Endothelial cell of umbilical vein (primary cell): Measurements from ENCODE around the gene TMCO6. TPM values are rescaled to one million over a fixed set of nuclear protein-coding genes. Genes with fewer than 3 reads are reported as not detected.

Experiments used
- BruUV-seq: library from RNA; stranded (reverse); fragments of 400-500 nt; replicated peaks from 2 replicates; lab custom pipeline; 2021; lab: Mats Ljungman, UMichigan
- CTCF ChIA-PET: fragments of 300-600, 350-600 bp; sonication (Branson Sonifier 250); formaldehyde crosslinking; loops from one replicate; lab custom pipeline; 2021; ENCODE audit warnings: antibody characterized with exemption, inconsistent platforms; lab: Charles Lee
- POLR2A ChIA-PET: fragments of 300-600, 350-600 bp; sonication (Branson Sonifier 250); formaldehyde crosslinking; loops from one replicate; lab custom pipeline; 2021; ENCODE audit warnings: antibody characterized with exemption, inconsistent platforms; lab: Charles Lee
- DNase-seq: peaks from one replicate; pipeline ENCODE4 v3.0.0-alpha.2; 2011; ENCODE audit warnings: low read depth, low spot score
- FAIRE-seq: peaks from 2 replicates; lab custom pipeline; 2011; peaks lifted over from hg19 to GRCh38; lab: Jason Lieb, UNC
- H2AFZ ChIP-seq: 2 replicates; pipeline ENCODE4 v1.6.0; 2012; ENCODE audit warnings: low read depth, low read length, control low read depth, inconsistent platforms
- H3K27ac ChIP-seq: 2 replicates; pipeline ENCODE4 v1.5.1; 2011; ENCODE audit warnings: low read depth, mild to moderate bottlenecking, control low read depth, low read length, moderate library complexity; ENCODE audit not compliant: insufficient read depth
- H3K27me3 ChIP-seq, 2 experiments: 2 replicates each; pipeline versions ENCODE4 v1.6.0 to v1.6.1; 2011; ENCODE audit warnings: low read length in 2 of 2, mixed read lengths in 1 of 2; ENCODE audit not compliant: control insufficient read depth in 2 of 2, insufficient read depth in 2 of 2
- H3K36me3 ChIP-seq, 2 experiments: 2 replicates in 1 of 2; 3 replicates in 1 of 2; pipeline ENCODE4 v1.5.1; 2011; ENCODE audit warnings: low read length in 2 of 2, mild to moderate bottlenecking in 1 of 2, moderate library complexity in 1 of 2; ENCODE audit not compliant: control insufficient read depth in 2 of 2, insufficient read depth in 2 of 2; ENCODE audit errors: extremely low read depth in 1 of 2
- H3K4me1 ChIP-seq: 3 replicates; pipeline ENCODE4 v1.5.1; 2011; ENCODE audit warnings: mild to moderate bottlenecking, low read length; ENCODE audit not compliant: control insufficient read depth, insufficient read depth; ENCODE audit errors: extremely low read depth
- H3K4me2 ChIP-seq: 2 replicates; pipeline ENCODE4 v1.6.1; 2011; ENCODE audit warnings: low read length, control low read depth, mixed read lengths; ENCODE audit not compliant: insufficient read depth
- H3K4me3 ChIP-seq, 3 experiments: fragments of 200-600 bp in 1 of 3; sonication (generic), shearing (Covaris generic) in 1 of 3; replicated peaks in 1 of 3; 2 replicates each; pipeline ENCODE4 v1.5.1; 2011 to 2016; ENCODE audit warnings: control low read depth in 3 of 3, low read length in 3 of 3, mild to moderate bottlenecking in 2 of 3, inconsistent platforms in 1 of 3, low read depth in 1 of 3, moderate library complexity in 1 of 3; ENCODE audit not compliant: insufficient read depth in 1 of 3
- H3K79me2 ChIP-seq: 2 replicates; pipeline ENCODE4 v1.6.0; 2012; ENCODE audit warnings: low read length, inconsistent platforms; ENCODE audit not compliant: control insufficient read depth, insufficient read depth
- H3K9ac ChIP-seq: replicated peaks from 2 replicates; pipeline ENCODE3; 2011; ENCODE audit warnings: low read length, control low read depth; ENCODE audit not compliant: insufficient read depth; ENCODE audit errors: extremely low read depth
- H3K9me1 ChIP-seq: replicated peaks from 3 replicates; pipeline ENCODE4 v1.6.0; 2011; ENCODE audit warnings: mild to moderate bottlenecking, low read length; ENCODE audit not compliant: control insufficient read depth, insufficient read depth; ENCODE audit errors: extremely low read depth
- H3K9me3 ChIP-seq: replicated peaks from 2 replicates; pipeline ENCODE4 v1.5.1; 2012; ENCODE audit warnings: low read length, inconsistent platforms; ENCODE audit not compliant: control insufficient read depth, insufficient read depth
- H4K20me1 ChIP-seq: replicated peaks from 2 replicates; pipeline ENCODE3; 2011; ENCODE audit warnings: mild to moderate bottlenecking, low read length; ENCODE audit not compliant: control insufficient read depth, insufficient read depth; ENCODE audit errors: extremely low read depth
- CTCF ChIP-seq, 2 donors: IDR thresholded peaks; 1 replicate in 1 of 2; 2 replicates in 1 of 2; pipeline ENCODE4 v1.5.1; 2011; ENCODE audit warnings: low read length in 2 of 2, mild to moderate bottlenecking in 2 of 2, moderate library complexity in 2 of 2, control low read depth in 1 of 2, inconsistent platforms in 1 of 2, low read depth in 1 of 2; ENCODE audit not compliant: insufficient read depth in 1 of 2; ENCODE audit errors: extremely low read depth in 1 of 2
- EZH2 ChIP-seq: IDR thresholded peaks from 2 replicates; pipeline ENCODE4 v1.6.1; 2012; ENCODE audit warnings: borderline replicate concordance, low read depth, mild to moderate bottlenecking, moderate library complexity, low read length, inconsistent platforms; ENCODE audit not compliant: severe bottlenecking
- FOS ChIP-seq: IDR thresholded peaks from 2 replicates; pipeline ENCODE4 v1.6.1; 2011; ENCODE audit warnings: mild to moderate bottlenecking, low read length, moderate library complexity, borderline replicate concordance; ENCODE audit not compliant: insufficient read depth
- GATA2 ChIP-seq: IDR thresholded peaks from 2 replicates; pipeline ENCODE4 v1.7.0; 2011; ENCODE audit warnings: low read depth, mild to moderate bottlenecking, moderate library complexity, mixed read lengths, low read length; ENCODE audit not compliant: insufficient read length, insufficient read depth
- JUN ChIP-seq: IDR thresholded peaks from 2 replicates; pipeline ENCODE4 v1.6.1; 2011; ENCODE audit warnings: borderline replicate concordance, low read depth; ENCODE audit not compliant: insufficient read length, insufficient read depth
- MAX ChIP-seq: IDR thresholded peaks from 2 replicates; pipeline ENCODE4 v1.6.1; 2011; ENCODE audit not compliant: insufficient read depth, insufficient read length
- MYC ChIP-seq: IDR thresholded peaks from one replicate; pipeline ENCODE4 v1.6.1; 2011; ENCODE audit warnings: mild to moderate bottlenecking, low read depth, low read length
- POLR2A ChIP-seq: IDR thresholded peaks from 2 replicates; pipeline ENCODE4 v1.6.1; 2012; ENCODE audit warnings: low read depth, mild to moderate bottlenecking, control low read depth, low read length
- POLR2AphosphoS5 ChIP-seq: IDR thresholded peaks from 2 replicates; pipeline ENCODE4 v1.6.1; 2012; ENCODE audit warnings: low read depth, mild to moderate bottlenecking, control low read depth, low read length, moderate library complexity; ENCODE audit not compliant: insufficient read depth
- dilution Hi-C: fragments of 300-500 bp; cut with MboI; formaldehyde crosslinking; loops from one replicate; pipeline ENCODE4 v1.15.0; 2019; ENCODE audit warnings: low sequenced_read_pairs; ENCODE audit not compliant: extremely low pct_ligation_motif_present
- intact Hi-C: fragments of 100-400 bp; cut with micrococcal nuclease; formaldehyde crosslinking; loops from one replicate; pipeline ENCODE4 v1.10.0; 2022
- polyA plus RNA-seq, 4 experiments: library from polyadenylated mRNA; depleted of rRNA in 3 of 4; stranded (reverse) in 3 of 4; unstranded in 1 of 4; fragments of >200 nt; gene quantifications; 2 replicates each; pipeline versions ENCODE4 v1.2.1 to v1.2.3, GENCODE V29; 2011 to 2012; ENCODE audit warnings: missing spikeins in 1 of 4
- total RNA-seq: library from RNA; stranded (reverse); gene quantifications from 2 replicates; pipeline ENCODE4 v1.2.3, GENCODE V29; 2021

The TMCO6 gene
- total and polyA plus RNA-seq, 2 donors (not counting 3 experiments of a cell fraction or from before 2014, with no cell fraction given) = 22.0 to 23.7 TPM

- Histone ChIP-seq H3K27ac (no peak overlapping the region), H3K9ac (no peak overlapping the region), H3K79me2 (no peaks in the 10 kb centered on the region), H2AFZ (no peak overlapping the region), H3K9me1 (no peaks in the 10 kb centered on the region), H3K9me3 (no peaks in the 10 kb centered on the region), H3K36me3 (no peaks in the 10 kb centered on the region), H3K27me3 (peaks cover 2 to 3% of the 10 kb centered on the region in 2 experiments), H3K4me1 (peaks cover 15% of the 10 kb centered on the region), H3K4me2 (no peak overlapping the region), H3K4me3 (no peak overlapping the region), H4K20me1 (no peaks in the 10 kb centered on the region)
- no peak for TF ChIP-seq MAX
- no peak for TF ChIP-seq POLR2A
- no peak for TF ChIP-seq POLR2AphosphoS5
- TF ChIP-seq MYC = no peak
- TF ChIP-seq FOS = peak; percentile 46
- no peak for TF ChIP-seq EZH2
- no peak for TF ChIP-seq CTCF (IDR thresholded peaks at IDR 0.05; ENCODE audit: extremely low read depth in 1 of 2, insufficient read depth in 1 of 2, low read depth in 1 of 2, low read length in 2 of 2)
- TF ChIP-seq GATA2 = no peak
- peak; percentile 17 for TF ChIP-seq JUN
- POLR2A ChIA-PET = no interaction called here
- BruUV-seq = no TSS peak
- DNase-seq (peak; percentile 31), FAIRE-seq (peak; percentile 82)
- intact Hi-C loops = no loop called here
- dilution Hi-C loops = no loop called here
- CTCF ChIA-PET = interaction anchor here (1.2 kb wide), 1 partner anchor 39 kb away, joined by 3 read pairs; no protein-coding TSS in a partner anchor
Observed at GRCh38 chr5:140628711-140629110, 10.5 kb upstream of the TMCO6 start.
